ENCODE data around the gene PPP6R1. TPM values are rescaled to one million over a fixed set of nuclear protein-coding genes. Genes with fewer than 3 reads are reported as not detected.

The PPP6R1 gene
- total and polyA plus RNA-seq, 2 of the 13 experiments (the other 11 are each of a cell fraction or from before 2014, with no cell fraction given), result 25.8 to 54.0 TPM

GRCh38 chr19:55198651-55199050, 60.2 kb downstream of the PPP6R1 start (continued):
- TF ChIP-seq ZNF687 (CRISPR knock-in tag; IDR thresholded peaks at IDR 0.05) (0 out of 2 replicates have a peak, but pooled peaks have one; percentile 18), NFRKB (IDR thresholded peaks at IDR 0.05) (no peak), ZNF780A (CRISPR knock-in tag; IDR thresholded peaks at IDR 0.05) (no peak), HOXA7 (CRISPR knock-in tag; IDR thresholded peaks at IDR 0.05) (no peak), TCF12 (IDR thresholded peaks at IDR 0.05) (no peak), TCF12 (CRISPR knock-in tag; IDR thresholded peaks at IDR 0.05) (no peak), THRA (CRISPR knock-in tag; IDR thresholded peaks at IDR 0.05; ENCODE audit: borderline replicate concordance) (no peak), HMG20B (CRISPR knock-in tag; conservative IDR thresholded peaks at IDR 0.05) (no peak)

GRCh38 chr19:55197528-55197927, 61.3 kb downstream of the PPP6R1 start:
- no TSS peak for BruUV-seq (replicated peaks)
- H3K27me3 ChIP-seq (ENCODE audit: control insufficient read depth in 1 of 2, insufficient read depth in 2 of 2, low read length in 2 of 2), result no peaks in the 10 kb centered on the region
- no peak overlapping the region for H3K9ac ChIP-seq (ENCODE audit: insufficient read depth, low read depth, low read length)
- no peaks in the 10 kb centered on the region for H3K9me3 ChIP-seq (ENCODE audit: low read length)
- FAIRE-seq, result no peak
- 88% methylated on average over 4 of the region's 4 CpGs for whole genome bisulfite sequencing (ENCODE audit: low lambda C conversion rate)
- POLR2A ChIA-PET, result interaction anchor here (0.8 to 6.1 kb wide), 4 partner anchors 9 to 142 kb away, joined by 3 to 28 read pairs (median 6); partner anchors contain the start of gene PTPRH
- intact Hi-C loops (cut with micrococcal nuclease; ENCODE audit: unreplicated experiment), result no loop called here
- in situ Hi-C loops (cut with HindIII; ENCODE audit: extremely low pct_ligation_motif_present, low pct_unique_long_range_greater_than_20kb), result no loop called here
- H3K4me2 ChIP-seq (ENCODE audit: low read depth, low read length), result no peak overlapping the region
- no peak overlapping the region for H3K27ac ChIP-seq (ENCODE audit: extremely low read length, insufficient read depth, low read length)
- no peaks in the 10 kb centered on the region for H3K4me1 ChIP-seq (ENCODE audit: insufficient read depth, low read length)
- ATAC-seq, result no peak
- H3K4me3 ChIP-seq (replicated peaks in 1 of 3; ENCODE audit: insufficient read depth in 1 of 3, low read depth in 2 of 3, low read length in 3 of 3), result no peak overlapping the region
- H3K36me3 ChIP-seq (replicated peaks in 1 of 2; ENCODE audit: control insufficient read depth in 1 of 2, insufficient read depth in 2 of 2, low read length in 2 of 2), result peaks cover 25 to 69% of the 10 kb centered on the region in 2 experiments
- no peak overlapping the region for H2AFZ ChIP-seq (ENCODE audit: low read length)
- H4K20me1 ChIP-seq (ENCODE audit: insufficient read depth, low read length), result peaks cover 3% of the 10 kb centered on the region; the same call in 1 of the 2 replicates
- no peak for DNase-seq (ENCODE audit: low spot score)
- CTCF ChIA-PET (ENCODE audit: low intra/inter-chr PET ratio, low total read pairs), result no interaction called here
- H3K79me2 ChIP-seq (ENCODE audit: insufficient read depth, low read length), result no peaks in the 10 kb centered on the region
- TF ChIP-seq ZMAT3 (CRISPR knock-in tag; conservative IDR thresholded peaks at IDR 0.05) (no peak), ZNF441 (CRISPR knock-in tag; IDR thresholded peaks at IDR 0.05; ENCODE audit: borderline replicate concordance) (no peak), HCFC1 (IDR thresholded peaks at IDR 0.05; ENCODE audit: low read depth, low read length) (peak; percentile 61; the same call in 1 of the 2 replicates), GTF2F1 (IDR thresholded peaks at IDR 0.05; ENCODE audit: low read length) (no peak), KDM2A (CRISPR knock-in tag; IDR thresholded peaks at IDR 0.05; ENCODE audit: borderline replicate concordance, low read depth) (no peak), JUNB (CRISPR knock-in tag; IDR thresholded peaks at IDR 0.05; ENCODE audit: borderline replicate concordance) (no peak), PREB (CRISPR knock-in tag; IDR thresholded peaks at IDR 0.05) (no peak), TAF15 (IDR thresholded peaks at IDR 0.05; ENCODE audit: low read depth, low read length, poor library complexity, severe bottlenecking) (no peak), ZNF205 (CRISPR knock-in tag; IDR thresholded peaks at IDR 0.05) (no peak), SUZ12 (IDR thresholded peaks at IDR 0.05; ENCODE audit: low read depth, low read length) (0 out of 2 replicates have a peak, but pooled peaks have one; percentile 34), ZIK1 (CRISPR knock-in tag; IDR thresholded peaks at IDR 0.05; ENCODE audit: borderline replicate concordance, low read depth) (no peak), THAP11 (CRISPR knock-in tag; IDR thresholded peaks at IDR 0.05) (peak; percentile 95)
